Measurements from ENCODE around the gene ITPR2. TPM values are rescaled to one million over a fixed set of nuclear protein-coding genes. Genes with fewer than 3 reads are reported as not detected.

ITPR2 gene
- 10 to 100 TPM; 42.6 to 76.9 TPM for total RNA-seq

GRCh38 chr12:26832822-26833742, at the start of gene ITPR2:
TSS of gene ITPR2 (minus strand) at chr12:26833194. CDS start at chr12:26832781, 413 bp downstream.
- Mint-ChIP-seq H3K4me1 (ENCODE audit: low read depth in 2 of 2) (peaks cover 28 to 41% of the 10 kb centered on the region in 2 donors), H3K36me3 (no peaks in the 10 kb centered on the region), H3K27me3 (no peaks in the 10 kb centered on the region), H3K27ac (peak within 1 kb of the TSS; percentile 98 to 99), H3K9me3 (no peaks in the 10 kb centered on the region), H3K4me3 (peak within 1 kb of the TSS; percentile 98)
- ATAC-seq (peak; percentile 96 to 97), DNase-seq (ENCODE audit: low spot score) (peak; percentile 95)

GRCh38 chr12:26880625-26881024, 47.6 kb upstream of the ITPR2 start:
- Mint-ChIP-seq H3K27me3 (peaks cover 8 to 32% of the 10 kb centered on the region in 2 donors), H3K27ac (no peak overlapping the region), H3K4me3 (no peak overlapping the region), H3K36me3 (no peaks in the 10 kb centered on the region), H3K4me1 (ENCODE audit: low read depth in 2 of 2) (peaks cover 7 to 19% of the 10 kb centered on the region in 2 donors), H3K9me3 (no peaks in the 10 kb centered on the region)
- no peak for ATAC-seq
- DNase-seq (ENCODE audit: low spot score): no peak

- Mint-ChIP-seq H3K27me3 (peaks cover 5 to 19% of the 10 kb centered on the region in 2 donors), H3K27ac (no peak overlapping the region), H3K9me3 (no peaks in the 10 kb centered on the region), H3K4me3 (no peak overlapping the region), H3K4me1 (ENCODE audit: low read depth in 2 of 2) (peaks cover 0 to 3% of the 10 kb centered on the region in 2 donors), H3K36me3 (no peaks in the 10 kb centered on the region)
- DNase-seq (ENCODE audit: low spot score) (no peak), ATAC-seq (no peak)
These were observed 45.7 kb upstream of the ITPR2 start for GRCh38 chr12:26878661-26879119.

GRCh38 chr12:26874501-26875296, 41.7 kb upstream of the ITPR2 start:
- ATAC-seq (no peak), DNase-seq (ENCODE audit: low spot score) (no peak)
- no peaks in the 10 kb centered on the region for H3K36me3 Mint-ChIP-seq
- peaks cover 0 to 4% of the 10 kb centered on the region in 2 donors for H3K27me3 Mint-ChIP-seq
- H3K27ac Mint-ChIP-seq: no peak overlapping the region
- H3K4me3 Mint-ChIP-seq: no peak overlapping the region
- H3K4me1 Mint-ChIP-seq (ENCODE audit: low read depth in 2 of 2): peaks cover 11 to 13% of the 10 kb centered on the region in 2 donors
- H3K9me3 Mint-ChIP-seq: no peaks in the 10 kb centered on the region

- Mint-ChIP-seq H3K9me3 (no peaks in the 10 kb centered on the region), H3K4me1 (ENCODE audit: low read depth in 2 of 2) (peaks cover 16 to 18% of the 10 kb centered on the region in 2 donors), H3K27ac (no peak overlapping the region), H3K4me3 (no peak overlapping the region), H3K36me3 (no peaks in the 10 kb centered on the region), H3K27me3 (peaks cover 0 to 4% of the 10 kb centered on the region in 2 donors)
- no peak for ATAC-seq
- DNase-seq (ENCODE audit: low spot score): no peak
These were observed 39.6 kb upstream of the ITPR2 start for GRCh38 chr12:26872625-26873024.

GRCh38 chr12:26871985-26872384, 39.0 kb upstream of the ITPR2 start:
- ATAC-seq: no peak
- no peak for DNase-seq (ENCODE audit: low spot score)
- Mint-ChIP-seq H3K27me3 (peaks cover 0 to 4% of the 10 kb centered on the region in 2 donors), H3K27ac (no peak overlapping the region), H3K4me3 (no peak overlapping the region), H3K4me1 (ENCODE audit: low read depth in 2 of 2) (peaks cover 21 to 24% of the 10 kb centered on the region in 2 donors), H3K9me3 (no peaks in the 10 kb centered on the region), H3K36me3 (no peaks in the 10 kb centered on the region)

- peaks cover 0 to 4% of the 10 kb centered on the region in 2 donors for H3K27me3 Mint-ChIP-seq
- DNase-seq (ENCODE audit: low spot score): no peak
- H3K9me3 Mint-ChIP-seq: no peaks in the 10 kb centered on the region
- no peaks in the 10 kb centered on the region for H3K36me3 Mint-ChIP-seq
- peaks cover 22 to 26% of the 10 kb centered on the region in 2 donors for H3K4me1 Mint-ChIP-seq (ENCODE audit: low read depth in 2 of 2)
- ATAC-seq: no peak
- H3K27ac Mint-ChIP-seq: peak overlapping the region in 1 of 2 donors; percentile 44
- H3K4me3 Mint-ChIP-seq: no peak overlapping the region
These were observed 37.8 kb upstream of the ITPR2 start for GRCh38 chr12:26870491-26871419.

- peak overlapping the region in 1 of 2 donors; percentile 44 for H3K27ac Mint-ChIP-seq
- no peaks in the 10 kb centered on the region for H3K9me3 Mint-ChIP-seq
- peaks cover 0 to 4% of the 10 kb centered on the region in 2 donors for H3K27me3 Mint-ChIP-seq
- no peak for ATAC-seq
- peaks cover 22 to 26% of the 10 kb centered on the region in 2 donors for H3K4me1 Mint-ChIP-seq (ENCODE audit: low read depth in 2 of 2)
- H3K36me3 Mint-ChIP-seq: no peaks in the 10 kb centered on the region
- H3K4me3 Mint-ChIP-seq: no peak overlapping the region
- no peak for DNase-seq (ENCODE audit: low spot score)
These were observed 37.0 kb upstream of the ITPR2 start for GRCh38 chr12:26869908-26870459.

GRCh38 chr12:26869104-26869494, 36.1 kb upstream of the ITPR2 start:
- no peaks in the 10 kb centered on the region for H3K36me3 Mint-ChIP-seq
- peaks cover 0 to 4% of the 10 kb centered on the region in 2 donors for H3K27me3 Mint-ChIP-seq

GRCh38 chr12:26868447-26869103, 35.6 kb upstream of the ITPR2 start:
- Mint-ChIP-seq H3K36me3 (no peaks in the 10 kb centered on the region), H3K27ac (no peak overlapping the region), H3K4me1 (ENCODE audit: low read depth in 2 of 2) (peaks cover 22 to 26% of the 10 kb centered on the region in 2 donors), H3K4me3 (no peak overlapping the region), H3K9me3 (no peaks in the 10 kb centered on the region), H3K27me3 (peaks cover 0 to 4% of the 10 kb centered on the region in 2 donors)
- DNase-seq (ENCODE audit: low spot score) (no peak), ATAC-seq (no peak)

More at GRCh38 chr12:26869104-26869494, 36.1 kb upstream of the ITPR2 start:
- H3K4me3 Mint-ChIP-seq: no peak overlapping the region
- no peak overlapping the region for H3K27ac Mint-ChIP-seq
- DNase-seq (ENCODE audit: low spot score) (no peak), ATAC-seq (no peak)
- no peaks in the 10 kb centered on the region for H3K9me3 Mint-ChIP-seq
- peaks cover 22 to 26% of the 10 kb centered on the region in 2 donors for H3K4me1 Mint-ChIP-seq (ENCODE audit: low read depth in 2 of 2)

GRCh38 chr12:26867080-26867479, 34.1 kb upstream of the ITPR2 start:
- ATAC-seq (peak; percentile 80 to 88), DNase-seq (ENCODE audit: low spot score) (no peak)
- no peaks in the 10 kb centered on the region for H3K36me3 Mint-ChIP-seq
- H3K4me3 Mint-ChIP-seq: peak overlapping the region; percentile 8
- H3K27ac Mint-ChIP-seq: peak overlapping the region; percentile 0 to 22
- no peaks in the 10 kb centered on the region for H3K9me3 Mint-ChIP-seq
- peaks cover 0 to 4% of the 10 kb centered on the region in 2 donors for H3K27me3 Mint-ChIP-seq
- peaks cover 22 to 26% of the 10 kb centered on the region in 2 donors for H3K4me1 Mint-ChIP-seq (ENCODE audit: low read depth in 2 of 2)

- Mint-ChIP-seq H3K27ac (no peak overlapping the region), H3K27me3 (no peaks in the 10 kb centered on the region), H3K9me3 (no peaks in the 10 kb centered on the region), H3K4me1 (ENCODE audit: low read depth in 2 of 2) (peaks cover 12 to 13% of the 10 kb centered on the region in 2 donors), H3K36me3 (no peaks in the 10 kb centered on the region), H3K4me3 (no peak overlapping the region)
- DNase-seq (ENCODE audit: low spot score): no peak
- no peak for ATAC-seq
These were observed 30.5 kb upstream of the ITPR2 start for GRCh38 chr12:26863515-26863914.

All from natural killer cell treated with Interleukin-12 subunit alpha and Interleukin-12 subunit beta and Interleukin-15 and Interleukin-18, amount 100 ng/mL, for 72 hours (primary cell).